Brain microvascular endothelial cell (primary cell): ENCODE data around the gene ITPK1.

Experiments
- DNase-seq: peaks from one replicate; pipeline ENCODE4 v3.0.0-alpha.2; 2020
- H3K27ac ChIP-seq: fragments of 250-450 bp; sonication (Bioruptor Pico); 2 replicates; pipeline ENCODE4 v1.5.1; 2020; ENCODE audit warnings: mild to moderate bottlenecking, moderate library complexity
- H3K27me3 ChIP-seq: fragments of 250-450 bp; sonication (Bioruptor Pico); replicated peaks from 2 replicates; pipeline ENCODE4 v1.5.1; 2020; ENCODE audit warnings: mild to moderate bottlenecking
- H3K36me3 ChIP-seq: fragments of 250-450 bp; sonication (Bioruptor Pico); replicated peaks from 2 replicates; pipeline ENCODE4 v1.5.1; 2020; ENCODE audit warnings: mild to moderate bottlenecking
- H3K4me3 ChIP-seq: 2 replicates; pipeline ENCODE4 v1.5.1; 2011; ENCODE audit warnings: low read depth, mild to moderate bottlenecking, control low read depth, low read length, moderate library complexity
- in situ Hi-C: cut with HindIII; loops from 2 replicates; pipeline ENCODE4 v1.10.0; 2017; ENCODE audit warnings: low sequenced_read_pairs, low pct_ligation_motif_present
- TF ChIP-seq, protein P1 (sequence below): IDR thresholded peaks from 2 replicates; pipeline ENCODE4 v1.5.1; 2011; ENCODE audit warnings: low read depth, mild to moderate bottlenecking, moderate library complexity, low read length, control low read depth, inconsistent platforms; ENCODE audit errors: missing control alignments

The ITPK1 gene

DNA sequence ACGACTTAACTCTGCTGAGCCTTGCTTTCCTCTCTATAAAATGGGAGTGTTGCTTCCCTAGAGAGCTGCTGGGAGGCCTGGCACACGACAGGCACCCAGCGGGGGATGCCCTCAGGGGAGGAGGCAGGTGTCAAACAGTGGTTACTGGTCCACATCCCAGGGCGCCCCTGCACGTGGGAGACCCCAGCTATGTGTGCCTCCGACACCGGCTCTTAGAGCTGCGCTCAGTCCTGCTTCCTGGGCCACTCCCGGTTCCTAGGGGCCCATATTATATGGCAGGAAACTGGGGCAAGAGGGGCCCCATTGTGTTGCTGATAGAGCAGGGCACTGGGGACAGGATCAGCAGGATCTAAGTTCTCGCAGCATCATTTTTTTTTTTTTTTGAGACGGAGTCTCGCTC lies 145.5 kb downstream of the ITPK1 start:
- TF ChIP-seq, protein P1, sequence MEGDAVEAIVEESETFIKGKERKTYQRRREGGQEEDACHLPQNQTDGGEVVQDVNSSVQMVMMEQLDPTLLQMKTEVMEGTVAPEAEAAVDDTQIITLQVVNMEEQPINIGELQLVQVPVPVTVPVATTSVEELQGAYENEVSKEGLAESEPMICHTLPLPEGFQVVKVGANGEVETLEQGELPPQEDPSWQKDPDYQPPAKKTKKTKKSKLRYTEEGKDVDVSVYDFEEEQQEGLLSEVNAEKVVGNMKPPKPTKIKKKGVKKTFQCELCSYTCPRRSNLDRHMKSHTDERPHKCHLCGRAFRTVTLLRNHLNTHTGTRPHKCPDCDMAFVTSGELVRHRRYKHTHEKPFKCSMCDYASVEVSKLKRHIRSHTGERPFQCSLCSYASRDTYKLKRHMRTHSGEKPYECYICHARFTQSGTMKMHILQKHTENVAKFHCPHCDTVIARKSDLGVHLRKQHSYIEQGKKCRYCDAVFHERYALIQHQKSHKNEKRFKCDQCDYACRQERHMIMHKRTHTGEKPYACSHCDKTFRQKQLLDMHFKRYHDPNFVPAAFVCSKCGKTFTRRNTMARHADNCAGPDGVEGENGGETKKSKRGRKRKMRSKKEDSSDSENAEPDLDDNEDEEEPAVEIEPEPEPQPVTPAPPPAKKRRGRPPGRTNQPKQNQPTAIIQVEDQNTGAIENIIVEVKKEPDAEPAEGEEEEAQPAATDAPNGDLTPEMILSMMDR, result no peak
- Histone ChIP-seq H3K27ac (no peak overlapping the region), H3K36me3 (no peaks in the 10 kb centered on the region), H3K27me3 (no peaks in the 10 kb centered on the region), H3K4me3 (no peak overlapping the region)
- DNase-seq, result no peak
- in situ Hi-C loops, result no loop called here

- Histone ChIP-seq H3K27ac (no peak overlapping the region), H3K36me3 (no peaks in the 10 kb centered on the region), H3K4me3 (no peak overlapping the region), H3K27me3 (no peaks in the 10 kb centered on the region)
- DNase-seq, result no peak
- TF ChIP-seq, protein P1, result no peak
- in situ Hi-C loops, result no loop called here
Measured at GRCh38 chr14:92969871-92970270, 145.9 kb downstream of the ITPK1 start.

DNA sequence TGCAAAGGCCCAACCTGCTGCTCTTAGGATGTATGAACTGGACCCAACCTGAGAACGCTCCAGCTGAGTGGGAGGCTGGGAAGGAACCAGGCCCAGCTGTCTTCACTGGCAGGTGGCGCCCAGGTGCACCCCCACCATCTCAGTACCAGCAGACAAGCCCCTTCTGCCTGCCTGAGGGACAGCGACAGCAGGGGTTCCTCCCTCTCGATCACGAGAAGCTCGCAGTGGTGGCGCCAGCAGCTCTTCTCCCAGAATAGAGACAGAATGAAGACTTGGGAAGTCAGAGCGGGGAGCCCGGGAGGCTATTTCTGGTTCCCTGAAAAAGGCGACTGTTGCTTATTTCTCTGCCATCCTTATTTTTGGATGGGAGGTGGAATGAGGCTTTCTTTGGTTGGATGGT lies 146.3 kb downstream of the ITPK1 start:
- no peaks in the 10 kb centered on the region for H3K27me3 ChIP-seq
- in situ Hi-C loops, result no loop called here
- no peak for DNase-seq
- TF ChIP-seq, protein P1, result no peak
- H3K27ac ChIP-seq, result no peak overlapping the region
- no peaks in the 10 kb centered on the region for H3K36me3 ChIP-seq
- no peak overlapping the region for H3K4me3 ChIP-seq

GRCh38 chr14:92968291-92969020 lies 147.3 kb downstream of the ITPK1 start:
- no peak overlapping the region for H3K27ac ChIP-seq
- H3K36me3 ChIP-seq, result no peaks in the 10 kb centered on the region
- H3K4me3 ChIP-seq, result no peak overlapping the region
- in situ Hi-C loops, result no loop called here
- DNase-seq, result no peak
- TF ChIP-seq, protein P1, result no peak
- no peaks in the 10 kb centered on the region for H3K27me3 ChIP-seq

GRCh38 chr14:92967346-92967926 lies 148.3 kb downstream of the ITPK1 start:
- in situ Hi-C loops, result no loop called here
- TF ChIP-seq, protein P1, result no peak
- Histone ChIP-seq H3K27ac (no peak overlapping the region), H3K36me3 (no peaks in the 10 kb centered on the region), H3K4me3 (no peak overlapping the region), H3K27me3 (no peaks in the 10 kb centered on the region)
- no peak for DNase-seq
